ENCODE results near the gene SORBS2. TPM values are rescaled to one million over a fixed set of nuclear protein-coding genes. Genes with fewer than 3 reads are reported as not detected.
"Not testable (repeated sequence)": the region's sequence is repeated elsewhere in the genome, so short reads cannot be mapped to it uniquely, and the experiment has no call there.

SORBS2 gene
- total RNA-seq, 2 donors from 2014 or later, result 37.5 to 82.2 TPM

GRCh38 chr4:185708348-185708747 is 103.6 kb downstream of the SORBS2 start:
- DNase-seq (no peak), ATAC-seq (no peak)
- intact Hi-C loops (cut with DNase I, micrococcal nuclease), result no loop called here

GRCh38 chr4:185707622-185708021 is 104.4 kb downstream of the SORBS2 start:
- DNase-seq; intact Hi-C loops (cut with DNase I, micrococcal nuclease): not testable (repeated sequence)

GRCh38 chr4:185702147-185702663 is 109.8 kb downstream of the SORBS2 start:
- ATAC-seq, result no peak

More at GRCh38 chr4:185707622-185708021, 104.4 kb downstream of the SORBS2 start:
- ATAC-seq, result not testable (repeated sequence)

GRCh38 chr4:185700630-185701029 is 111.4 kb downstream of the SORBS2 start:
- intact Hi-C loops (cut with DNase I, micrococcal nuclease), result no loop called here
- DNase-seq, result no peak
- no peak for ATAC-seq

More at GRCh38 chr4:185702147-185702663, 109.8 kb downstream of the SORBS2 start:
- intact Hi-C loops (cut with DNase I, micrococcal nuclease), result no loop called here
- no peak for DNase-seq

- intact Hi-C loops (cut with DNase I, micrococcal nuclease), result no loop called here
- DNase-seq, result no peak
- ATAC-seq, result no peak
Measured at GRCh38 chr4:185700048-185700447, 111.9 kb downstream of the SORBS2 start.

GRCh38 chr4:185697488-185697887 is 114.5 kb downstream of the SORBS2 start:
- DNase-seq (no peak), ATAC-seq (no peak)
- intact Hi-C loops (cut with DNase I, micrococcal nuclease), result no loop called here

GRCh38 chr4:185695743-185696142 is 116.3 kb downstream of the SORBS2 start:
- intact Hi-C loops (cut with DNase I, micrococcal nuclease), result no loop called here
- DNase-seq (no peak), ATAC-seq (no peak)

GRCh38 chr4:185693548-185694215 is 118.3 kb downstream of the SORBS2 start:
- ATAC-seq, result no peak
- intact Hi-C loops (cut with DNase I, micrococcal nuclease), result no loop called here

GRCh38 chr4:185689407-185689806 is 122.6 kb downstream of the SORBS2 start:
- intact Hi-C loops (cut with DNase I, micrococcal nuclease), result no loop called here
- ATAC-seq (no peak), DNase-seq (no peak)

More at GRCh38 chr4:185693548-185694215, 118.3 kb downstream of the SORBS2 start:
- DNase-seq, result no peak

GRCh38 chr4:185685804-185686203 is 126.2 kb downstream of the SORBS2 start:
- intact Hi-C loops (cut with DNase I, micrococcal nuclease), result no loop called here
- ATAC-seq (no peak), DNase-seq (no peak)

- intact Hi-C loops (cut with DNase I, micrococcal nuclease), result no loop called here
- ATAC-seq, result no peak
- DNase-seq, result no peak
Measured at GRCh38 chr4:185683896-185684295, 128.1 kb downstream of the SORBS2 start.

- no peak for ATAC-seq
- intact Hi-C loops (cut with DNase I, micrococcal nuclease), result no loop called here
- DNase-seq, result no peak
Measured at GRCh38 chr4:185683222-185683621, 128.8 kb downstream of the SORBS2 start.

GRCh38 chr4:185682236-185682635 is 129.8 kb downstream of the SORBS2 start:
- ATAC-seq, result no peak

GRCh38 chr4:185681604-185682003 is 130.4 kb downstream of the SORBS2 start:
- DNase-seq (no peak), ATAC-seq (no peak)
- intact Hi-C loops (cut with DNase I, micrococcal nuclease), result no loop called here

More at GRCh38 chr4:185682236-185682635, 129.8 kb downstream of the SORBS2 start:
- DNase-seq, result no peak
- intact Hi-C loops (cut with DNase I, micrococcal nuclease), result no loop called here

GRCh38 chr4:185680617-185681016 is 131.4 kb downstream of the SORBS2 start:
- intact Hi-C loops (cut with DNase I, micrococcal nuclease), result no loop called here
- ATAC-seq (no peak), DNase-seq (no peak)

- no peak for DNase-seq
- ATAC-seq, result no peak
- intact Hi-C loops (cut with DNase I, micrococcal nuclease), result no loop called here
Measured at GRCh38 chr4:185679523-185679922, 132.5 kb downstream of the SORBS2 start.

GRCh38 chr4:185677637-185678314 is 134.2 kb downstream of the SORBS2 start:
- DNase-seq, result no peak
- intact Hi-C loops (cut with DNase I, micrococcal nuclease), result no loop called here
- ATAC-seq, result no peak

- DNase-seq (no peak), ATAC-seq (no peak)
- intact Hi-C loops (cut with DNase I, micrococcal nuclease), result no loop called here
Measured at GRCh38 chr4:185672618-185673017, 139.4 kb downstream of the SORBS2 start.

GRCh38 chr4:185672151-185672550 is 139.8 kb downstream of the SORBS2 start:
- ATAC-seq (no peak), DNase-seq (no peak)
- intact Hi-C loops (cut with DNase I, micrococcal nuclease), result no loop called here

GRCh38 chr4:185671496-185671895 is 140.5 kb downstream of the SORBS2 start:
- ATAC-seq, result no peak
- no peak for DNase-seq
- intact Hi-C loops (cut with DNase I, micrococcal nuclease), result no loop called here
